SK-N-SH (cell line): Measurements from ENCODE around the gene SIGLEC1. TPM values are rescaled to one million over a fixed set of nuclear protein-coding genes. Genes with fewer than 3 reads are reported as not detected.

ENCODE experiments used
- CTCF ChIA-PET: fragments of 300-600, 350-600 bp; formaldehyde crosslinking; extraction: SDS; loops from one replicate; lab custom pipeline; 2021; lab: Yijun Ruan, JAX
- POLR2A ChIA-PET: fragments of 350-600 bp; sonication (Branson Sonifier 250); formaldehyde crosslinking; extraction: SDS; loops from one replicate; lab custom pipeline; 2020; ENCODE audit warnings: antibody characterized with exemption, inconsistent platforms; lab: Yijun Ruan, JAX
- DNase-seq: peaks from one replicate; pipeline ENCODE4 v3.0.0; 2012
- H2AFZ ChIP-seq: fragments of 200-600 bp; sonication (generic); 2 replicates; pipeline ENCODE4 v1.8.1; 2016; ENCODE audit warnings: antibody characterized with exemption, mild to moderate bottlenecking, low read depth
- H3F3A ChIP-seq: fragments of 200-600 bp; sonication (generic); replicated peaks from 2 replicates; pipeline ENCODE3; 2016; ENCODE audit warnings: antibody characterized with exemption, mild to moderate bottlenecking; ENCODE audit not compliant: insufficient read depth
- H3K27ac ChIP-seq, 2 experiments: fragments of 200-500 bp in 1 of 2; fragments of 200-600 bp in 1 of 2; sonication (Bioruptor generic) in 1 of 2; sonication (generic), shearing (Covaris generic) in 1 of 2; 2 replicates each; pipeline versions ENCODE4 v1.5.1 to v1.6.1; 2014 to 2016; ENCODE audit warnings: low read depth in 2 of 2, inconsistent platforms in 1 of 2, low read length in 1 of 2, mild to moderate bottlenecking in 1 of 2, mixed read lengths in 1 of 2
- H3K27me3 ChIP-seq: fragments of 200-600 bp; sonication (generic), shearing (Covaris generic); 2 replicates; pipeline ENCODE4 v1.6.1; 2016; ENCODE audit warnings: mixed run types; ENCODE audit not compliant: insufficient read depth
- H3K36me3 ChIP-seq, 2 experiments: fragments of 200-500 bp in 1 of 2; fragments of 200-600 bp in 1 of 2; sonication (Bioruptor generic) in 1 of 2; sonication (generic) in 1 of 2; replicated peaks in 1 of 2; 2 replicates each; pipeline versions ENCODE3 to v1.5.1; 2014 to 2016; ENCODE audit warnings: low read length in 1 of 2, mild to moderate bottlenecking in 1 of 2; ENCODE audit not compliant: insufficient read depth in 2 of 2, control insufficient read depth in 1 of 2
- H3K4me1 ChIP-seq, 2 experiments: fragments of 200-500 bp in 1 of 2; fragments of 200-600 bp in 1 of 2; sonication (Bioruptor generic) in 1 of 2; sonication (generic), shearing (Covaris generic) in 1 of 2; 2 replicates each; pipeline versions ENCODE4 v1.5.1 to v1.6.1; 2014 to 2016; ENCODE audit warnings: low read depth in 1 of 2, low read length in 1 of 2, mixed run types in 1 of 2; ENCODE audit not compliant: insufficient read depth in 2 of 2, control insufficient read depth in 1 of 2
- H3K4me2 ChIP-seq: fragments of 200-600 bp; sonication (generic), shearing (Covaris generic); 2 replicates; pipeline ENCODE4 v1.6.1; 2017; ENCODE audit warnings: mixed run types
- H3K4me3 ChIP-seq, 2 experiments: fragments of 200-500 bp in 1 of 2; fragments of 200-600 bp in 1 of 2; sonication (Bioruptor generic) in 1 of 2; sonication (generic), shearing (Covaris generic) in 1 of 2; 2 replicates each; pipeline versions ENCODE4 v1.5.1 to v1.8.1; 2014 to 2016; ENCODE audit warnings: low read depth in 2 of 2, inconsistent platforms in 1 of 2, low read length in 1 of 2, mild to moderate bottlenecking in 1 of 2, mixed read lengths in 1 of 2, moderate library complexity in 1 of 2
- H3K79me2 ChIP-seq: fragments of 200-600 bp; sonication (generic); 2 replicates; pipeline ENCODE4 v1.8.1; 2017; ENCODE audit warnings: mild to moderate bottlenecking; ENCODE audit not compliant: insufficient read depth
- H3K9ac ChIP-seq: fragments of 200-600 bp; sonication (generic); 2 replicates; pipeline ENCODE4 v1.6.1; 2017; ENCODE audit warnings: mixed run types
- H3K9me2 ChIP-seq: fragments of 200-600 bp; sonication (generic); 2 replicates; pipeline ENCODE4 v1.6.1; 2017; ENCODE audit warnings: mixed run types
- H3K9me3 ChIP-seq: fragments of 200-600 bp; sonication (generic); 2 replicates; pipeline ENCODE4 v1.6.1; 2017; ENCODE audit warnings: mixed run types, mild to moderate bottlenecking, moderate library complexity
- H4K20me1 ChIP-seq: fragments of 200-600 bp; sonication (generic); 2 replicates; pipeline ENCODE4 v1.6.1; 2017; ENCODE audit warnings: mild to moderate bottlenecking, mixed run types; ENCODE audit not compliant: insufficient read depth
- EP300 ChIP-seq, 2 experiments: IDR thresholded peaks; 2 replicates each; pipeline versions ENCODE4 v1.4.0 to v1.6.1; 2012; ENCODE audit warnings: borderline replicate concordance in 1 of 2, low read depth in 1 of 2, low read length in 1 of 2
- EZH2phosphoT487 ChIP-seq: fragments of 200-600 bp; sonication (generic); IDR thresholded peaks from 2 replicates; pipeline ENCODE4 v1.6.1; 2017; ENCODE audit warnings: low read depth, mixed run types, mild to moderate bottlenecking, antibody characterized with exemption, moderate library complexity, borderline replicate concordance
- MXI1 ChIP-seq: IDR thresholded peaks from 2 replicates; pipeline ENCODE4 v1.6.1; 2012; ENCODE audit warnings: mild to moderate bottlenecking, low read depth, low read length, improper control_type of control experiment
- NRF1 ChIP-seq: IDR thresholded peaks from 2 replicates; pipeline ENCODE4 v1.6.1; 2012; ENCODE audit warnings: low read depth, mild to moderate bottlenecking, low read length
- RXRA ChIP-seq: IDR thresholded peaks from 2 replicates; pipeline ENCODE4 v1.4.0; 2012; ENCODE audit warnings: low read depth, mild to moderate bottlenecking, borderline replicate concordance
- TCF12 ChIP-seq: IDR thresholded peaks from 2 replicates; pipeline ENCODE4 v1.4.0; 2012
- TEAD4 ChIP-seq: IDR thresholded peaks from 2 replicates; pipeline ENCODE4 v1.4.0; 2012; ENCODE audit warnings: mild to moderate bottlenecking, borderline replicate concordance; ENCODE audit not compliant: insufficient read depth
- WGBS: methylation state at CpG from one replicate; pipeline ENCODE4 v1.1.6; 2017; ENCODE audit warnings: low lambda C conversion rate; 5-methylcytosine and 5-hydroxymethylcytosine counted together
- polyA plus RNA-seq, 3 experiments: library from polyadenylated mRNA; depleted of rRNA; stranded (reverse); fragments of >200 nt; gene quantifications; 2 replicates each; pipeline ENCODE4 v1.2.3, GENCODE V29; 2012
- TF ChIP-seq, protein P1 (sequence below): IDR thresholded peaks from 2 replicates; pipeline ENCODE4 v1.4.0; 2012; ENCODE audit warnings: low read depth, borderline replicate concordance
- TF ChIP-seq, protein P2 (sequence below): fragments of 150-350 bp; IDR thresholded peaks from 2 replicates; pipeline ENCODE4 v1.6.1; 2017; ENCODE audit warnings: antibody characterized with exemption, low read length, low read depth, borderline replicate concordance
- TF ChIP-seq, protein P3 (sequence below): IDR thresholded peaks from 2 replicates; pipeline ENCODE4 v1.4.0; 2012; ENCODE audit warnings: low read depth, borderline replicate concordance
- TF ChIP-seq, protein P4 (sequence below): IDR thresholded peaks from 2 replicates; pipeline ENCODE4 v1.6.1; 2012; ENCODE audit warnings: mild to moderate bottlenecking, low read depth, low read length, moderate library complexity
- TF ChIP-seq, protein P5 (sequence below): fragments of 150-350 bp; IDR thresholded peaks from 2 replicates; pipeline ENCODE4 v1.6.1; 2016; ENCODE audit warnings: mild to moderate bottlenecking, low read depth, low read length
- TF ChIP-seq, protein P6 (sequence below): IDR thresholded peaks from 2 replicates; pipeline ENCODE4; 2012
- TF ChIP-seq, protein P7 (sequence below): IDR thresholded peaks from 2 replicates; pipeline ENCODE4 v1.4.0; 2012; ENCODE audit warnings: low read depth

Gene SIGLEC1
- polyA plus RNA-seq, 1 of the 3 experiments (the other 2 are of a cell fraction), result not detected

DNA sequence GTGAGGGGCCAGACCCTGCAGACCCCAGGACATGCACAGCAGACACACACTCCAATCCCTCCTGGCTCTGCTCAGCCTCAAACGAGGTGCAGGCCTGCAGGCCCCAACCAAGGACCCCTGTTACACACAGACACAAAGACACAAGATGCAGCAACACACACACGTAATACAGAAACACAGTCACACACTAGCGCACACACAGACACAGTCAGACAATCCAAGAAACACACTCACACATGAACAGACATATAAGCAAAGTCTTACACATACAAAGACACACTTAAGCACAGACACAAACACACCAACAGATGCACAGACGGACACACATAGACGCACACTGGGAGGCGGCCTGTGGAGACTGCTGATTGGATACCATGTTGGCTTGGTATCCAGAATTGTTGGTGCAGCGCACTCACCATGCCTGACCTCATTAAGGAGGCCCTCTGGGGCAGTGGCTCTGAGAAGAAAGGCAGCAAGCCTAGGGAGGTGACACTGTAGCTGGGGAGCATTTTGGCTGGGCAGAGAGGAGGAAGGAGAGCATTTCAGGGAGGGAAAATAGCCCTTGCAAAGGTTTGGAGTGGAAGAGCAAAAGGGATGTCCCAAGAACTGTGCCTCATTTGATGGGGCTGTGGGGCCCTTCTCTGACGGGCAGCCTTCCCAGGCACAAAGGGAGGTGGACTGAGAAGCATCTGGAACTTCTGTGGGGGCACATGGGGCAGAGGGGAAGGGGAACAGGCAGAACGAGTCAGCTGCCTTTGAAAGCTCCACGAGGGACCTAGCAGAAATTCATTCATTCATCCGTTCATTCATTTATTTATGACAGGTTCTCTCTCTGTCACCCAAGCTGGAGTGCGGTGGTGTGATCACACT, 18.6 kb upstream of the SIGLEC1 start (continued):
- TF ChIP-seq, protein P1, sequence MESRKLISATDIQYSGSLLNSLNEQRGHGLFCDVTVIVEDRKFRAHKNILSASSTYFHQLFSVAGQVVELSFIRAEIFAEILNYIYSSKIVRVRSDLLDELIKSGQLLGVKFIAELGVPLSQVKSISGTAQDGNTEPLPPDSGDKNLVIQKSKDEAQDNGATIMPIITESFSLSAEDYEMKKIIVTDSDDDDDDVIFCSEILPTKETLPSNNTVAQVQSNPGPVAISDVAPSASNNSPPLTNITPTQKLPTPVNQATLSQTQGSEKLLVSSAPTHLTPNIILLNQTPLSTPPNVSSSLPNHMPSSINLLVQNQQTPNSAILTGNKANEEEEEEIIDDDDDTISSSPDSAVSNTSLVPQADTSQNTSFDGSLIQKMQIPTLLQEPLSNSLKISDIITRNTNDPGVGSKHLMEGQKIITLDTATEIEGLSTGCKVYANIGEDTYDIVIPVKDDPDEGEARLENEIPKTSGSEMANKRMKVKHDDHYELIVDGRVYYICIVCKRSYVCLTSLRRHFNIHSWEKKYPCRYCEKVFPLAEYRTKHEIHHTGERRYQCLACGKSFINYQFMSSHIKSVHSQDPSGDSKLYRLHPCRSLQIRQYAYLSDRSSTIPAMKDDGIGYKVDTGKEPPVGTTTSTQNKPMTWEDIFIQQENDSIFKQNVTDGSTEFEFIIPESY, result no peak
- TF ChIP-seq, protein P2, sequence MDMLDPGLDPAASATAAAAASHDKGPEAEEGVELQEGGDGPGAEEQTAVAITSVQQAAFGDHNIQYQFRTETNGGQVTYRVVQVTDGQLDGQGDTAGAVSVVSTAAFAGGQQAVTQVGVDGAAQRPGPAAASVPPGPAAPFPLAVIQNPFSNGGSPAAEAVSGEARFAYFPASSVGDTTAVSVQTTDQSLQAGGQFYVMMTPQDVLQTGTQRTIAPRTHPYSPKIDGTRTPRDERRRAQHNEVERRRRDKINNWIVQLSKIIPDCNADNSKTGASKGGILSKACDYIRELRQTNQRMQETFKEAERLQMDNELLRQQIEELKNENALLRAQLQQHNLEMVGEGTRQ, result no peak
- TF ChIP-seq, protein P3, sequence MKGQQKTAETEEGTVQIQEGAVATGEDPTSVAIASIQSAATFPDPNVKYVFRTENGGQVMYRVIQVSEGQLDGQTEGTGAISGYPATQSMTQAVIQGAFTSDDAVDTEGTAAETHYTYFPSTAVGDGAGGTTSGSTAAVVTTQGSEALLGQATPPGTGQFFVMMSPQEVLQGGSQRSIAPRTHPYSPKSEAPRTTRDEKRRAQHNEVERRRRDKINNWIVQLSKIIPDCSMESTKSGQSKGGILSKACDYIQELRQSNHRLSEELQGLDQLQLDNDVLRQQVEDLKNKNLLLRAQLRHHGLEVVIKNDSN, result no peak
- TF ChIP-seq NRF1 (no peak), EP300 (IDR thresholded peaks at IDR 0.05; ENCODE audit: borderline replicate concordance in 1 of 2, low read depth in 1 of 2, low read length in 1 of 2) (no peak)
- TF ChIP-seq, all 33 proteins: peak for 0

DNA sequence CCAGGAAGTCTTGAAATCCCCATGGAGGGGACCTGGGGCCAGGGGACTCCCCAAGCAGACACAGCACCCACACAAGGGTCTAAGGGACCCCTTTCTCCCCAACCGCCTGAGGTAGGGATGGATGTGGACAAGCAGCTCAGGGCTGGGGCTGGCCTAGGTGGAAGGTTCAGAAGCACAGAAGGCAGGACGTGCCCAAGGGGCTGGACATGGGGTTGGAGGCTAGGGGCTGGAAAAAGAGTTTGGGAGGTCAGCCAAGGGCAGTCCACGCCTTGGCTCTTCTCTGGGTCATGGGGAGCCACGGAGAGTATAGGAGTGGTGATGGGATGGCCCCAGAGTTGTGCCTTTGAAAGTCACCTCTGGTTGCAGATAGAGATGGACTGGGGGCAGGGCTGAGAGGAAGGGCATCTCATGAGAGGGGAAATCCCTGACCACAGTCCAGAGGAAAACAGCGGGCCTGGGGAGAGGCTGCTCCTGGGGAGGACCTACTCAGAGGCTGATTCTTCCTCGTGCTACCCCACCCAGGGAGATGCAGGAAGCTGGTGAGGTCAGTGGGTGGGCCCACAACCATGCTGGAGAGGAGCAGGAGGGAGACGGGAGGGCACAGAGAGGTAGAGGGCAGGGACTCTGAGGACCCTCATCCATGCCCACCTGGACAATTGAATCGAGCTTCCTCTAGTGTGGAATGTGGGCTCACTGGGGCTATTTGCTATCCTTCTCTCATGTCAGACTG, 17.6 kb upstream of the SIGLEC1 start:
- peaks cover 40% of the 10 kb centered on the region for H3K27me3 ChIP-seq
- no peak overlapping the region for H3K4me3 ChIP-seq
- no peaks in the 10 kb centered on the region; a peak in 1 of 4 replicates for H3K4me1 ChIP-seq
- H2AFZ ChIP-seq, result no peak overlapping the region
- POLR2A ChIA-PET, result no interaction called here
- no peak overlapping the region for H3K4me2 ChIP-seq
- WGBS, result 62% methylated on average over 8 of the region's 8 CpGs
- no peaks in the 10 kb centered on the region for H3K9me2 ChIP-seq
- H3K9ac ChIP-seq, result no peak overlapping the region
- H3K79me2 ChIP-seq, result no peaks in the 10 kb centered on the region
- DNase-seq, result no peak
- H3K9me3 ChIP-seq, result no peaks in the 10 kb centered on the region
- H3K27ac ChIP-seq, result no peak overlapping the region
- no peaks in the 10 kb centered on the region for H3K36me3 ChIP-seq
- no peaks in the 10 kb centered on the region for H4K20me1 ChIP-seq
- CTCF ChIA-PET, result interaction anchor here (1.4 to 4.7 kb wide), 4 partner anchors 14 to 23 kb away, joined by 5 to 20 read pairs (median 6); no protein-coding TSS in a partner anchor
- no peaks in the 10 kb centered on the region for H3F3A ChIP-seq
- no peak for TF ChIP-seq TCF12
- TF ChIP-seq, protein P2, result no peak
- TF ChIP-seq MXI1, result no peak
- TF ChIP-seq, protein P4, sequence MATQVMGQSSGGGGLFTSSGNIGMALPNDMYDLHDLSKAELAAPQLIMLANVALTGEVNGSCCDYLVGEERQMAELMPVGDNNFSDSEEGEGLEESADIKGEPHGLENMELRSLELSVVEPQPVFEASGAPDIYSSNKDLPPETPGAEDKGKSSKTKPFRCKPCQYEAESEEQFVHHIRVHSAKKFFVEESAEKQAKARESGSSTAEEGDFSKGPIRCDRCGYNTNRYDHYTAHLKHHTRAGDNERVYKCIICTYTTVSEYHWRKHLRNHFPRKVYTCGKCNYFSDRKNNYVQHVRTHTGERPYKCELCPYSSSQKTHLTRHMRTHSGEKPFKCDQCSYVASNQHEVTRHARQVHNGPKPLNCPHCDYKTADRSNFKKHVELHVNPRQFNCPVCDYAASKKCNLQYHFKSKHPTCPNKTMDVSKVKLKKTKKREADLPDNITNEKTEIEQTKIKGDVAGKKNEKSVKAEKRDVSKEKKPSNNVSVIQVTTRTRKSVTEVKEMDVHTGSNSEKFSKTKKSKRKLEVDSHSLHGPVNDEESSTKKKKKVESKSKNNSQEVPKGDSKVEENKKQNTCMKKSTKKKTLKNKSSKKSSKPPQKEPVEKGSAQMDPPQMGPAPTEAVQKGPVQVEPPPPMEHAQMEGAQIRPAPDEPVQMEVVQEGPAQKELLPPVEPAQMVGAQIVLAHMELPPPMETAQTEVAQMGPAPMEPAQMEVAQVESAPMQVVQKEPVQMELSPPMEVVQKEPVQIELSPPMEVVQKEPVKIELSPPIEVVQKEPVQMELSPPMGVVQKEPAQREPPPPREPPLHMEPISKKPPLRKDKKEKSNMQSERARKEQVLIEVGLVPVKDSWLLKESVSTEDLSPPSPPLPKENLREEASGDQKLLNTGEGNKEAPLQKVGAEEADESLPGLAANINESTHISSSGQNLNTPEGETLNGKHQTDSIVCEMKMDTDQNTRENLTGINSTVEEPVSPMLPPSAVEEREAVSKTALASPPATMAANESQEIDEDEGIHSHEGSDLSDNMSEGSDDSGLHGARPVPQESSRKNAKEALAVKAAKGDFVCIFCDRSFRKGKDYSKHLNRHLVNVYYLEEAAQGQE, result no peak
- TF ChIP-seq NRF1, result no peak
- no peak for TF ChIP-seq EZH2phosphoT487
- TF ChIP-seq, protein P5, sequence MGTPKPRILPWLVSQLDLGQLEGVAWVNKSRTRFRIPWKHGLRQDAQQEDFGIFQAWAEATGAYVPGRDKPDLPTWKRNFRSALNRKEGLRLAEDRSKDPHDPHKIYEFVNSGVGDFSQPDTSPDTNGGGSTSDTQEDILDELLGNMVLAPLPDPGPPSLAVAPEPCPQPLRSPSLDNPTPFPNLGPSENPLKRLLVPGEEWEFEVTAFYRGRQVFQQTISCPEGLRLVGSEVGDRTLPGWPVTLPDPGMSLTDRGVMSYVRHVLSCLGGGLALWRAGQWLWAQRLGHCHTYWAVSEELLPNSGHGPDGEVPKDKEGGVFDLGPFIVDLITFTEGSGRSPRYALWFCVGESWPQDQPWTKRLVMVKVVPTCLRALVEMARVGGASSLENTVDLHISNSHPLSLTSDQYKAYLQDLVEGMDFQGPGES, result no peak
- TF ChIP-seq TEAD4, result no peak
- TF ChIP-seq EP300 (IDR thresholded peaks at IDR 0.05; ENCODE audit: borderline replicate concordance in 1 of 2, low read depth in 1 of 2, low read length in 1 of 2), result no peak
- TF ChIP-seq RXRA, result no peak
- TF ChIP-seq, protein P6, sequence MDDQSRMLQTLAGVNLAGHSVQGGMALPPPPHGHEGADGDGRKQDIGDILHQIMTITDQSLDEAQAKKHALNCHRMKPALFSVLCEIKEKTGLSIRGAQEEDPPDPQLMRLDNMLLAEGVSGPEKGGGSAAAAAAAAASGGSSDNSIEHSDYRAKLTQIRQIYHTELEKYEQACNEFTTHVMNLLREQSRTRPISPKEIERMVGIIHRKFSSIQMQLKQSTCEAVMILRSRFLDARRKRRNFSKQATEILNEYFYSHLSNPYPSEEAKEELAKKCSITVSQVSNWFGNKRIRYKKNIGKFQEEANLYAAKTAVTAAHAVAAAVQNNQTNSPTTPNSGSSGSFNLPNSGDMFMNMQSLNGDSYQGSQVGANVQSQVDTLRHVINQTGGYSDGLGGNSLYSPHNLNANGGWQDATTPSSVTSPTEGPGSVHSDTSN, result no peak
- TF ChIP-seq, protein P7, sequence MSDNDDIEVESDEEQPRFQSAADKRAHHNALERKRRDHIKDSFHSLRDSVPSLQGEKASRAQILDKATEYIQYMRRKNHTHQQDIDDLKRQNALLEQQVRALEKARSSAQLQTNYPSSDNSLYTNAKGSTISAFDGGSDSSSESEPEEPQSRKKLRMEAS, result no peak
